Measurements from ENCODE around the gene FBXO30.

The FBXO30 gene

DNA sequence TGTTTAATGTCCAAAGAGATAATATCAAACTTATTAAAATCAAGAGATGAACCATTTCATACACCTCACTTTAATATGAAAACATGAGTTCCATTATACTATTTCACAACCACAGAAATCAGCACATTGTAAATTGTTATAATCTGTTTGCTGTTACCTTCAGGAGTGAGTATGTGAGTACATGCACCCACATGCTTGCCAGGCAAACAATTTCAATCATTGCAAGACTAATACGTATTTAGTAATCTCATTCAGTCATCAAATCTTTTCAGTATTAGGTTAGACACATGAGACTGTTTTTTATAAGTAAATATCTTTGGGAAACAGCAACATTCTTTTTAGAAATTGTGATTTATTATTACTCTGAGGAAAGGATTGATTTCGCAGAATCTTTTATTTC, 70.0 kb downstream of the FBXO30 start:
- DNase-seq: no peak
